Activated B cell treated with CpG ODN at 0.5 μM for 24 hours (primary cell): ENCODE measurements around the gene YES1. TPM values are rescaled to one million over a fixed set of nuclear protein-coding genes. Genes with fewer than 3 reads are reported as not detected.
"Not testable (repeated sequence)": the region's sequence is repeated elsewhere in the genome, so short reads cannot be mapped to it uniquely, and the experiment has no call there.

Experiments used
- ATAC-seq: fragments of 200-7000 bp; cut with Tn5 transposase; one replicate; pipeline ENCODE4 v1.10.0; 2021; ENCODE audit warnings: low read depth, mild to moderate bottlenecking, moderate library complexity
- CTCF ChIA-PET: fragments of 350-600 bp; sonication (Branson Sonifier 250); formaldehyde crosslinking; loops from one replicate; lab custom pipeline; 2021; ENCODE audit warnings: antibody characterized with exemption; lab: Charles Lee
- POLR2A ChIA-PET: fragments of 350-600 bp; sonication (Branson Sonifier 250); formaldehyde crosslinking; loops from one replicate; lab custom pipeline; 2021; ENCODE audit warnings: antibody characterized with exemption; lab: Charles Lee
- DNase-seq: peaks from one replicate; pipeline ENCODE4 v3.0.0; 2022
- H3K27ac Mint-ChIP-seq: one replicate; pipeline ENCODE4 v1.8.0; 2020; ENCODE audit warnings: mixed read lengths
- H3K27me3 Mint-ChIP-seq: one replicate; pipeline ENCODE4 v1.8.0; 2021; ENCODE audit warnings: mixed read lengths
- H3K36me3 Mint-ChIP-seq: one replicate; pipeline ENCODE4 v1.8.0; 2021; ENCODE audit warnings: low read depth, mixed read lengths
- H3K4me1 Mint-ChIP-seq: one replicate; pipeline ENCODE4 v1.8.0; 2021; ENCODE audit warnings: mixed read lengths
- H3K4me3 Mint-ChIP-seq: one replicate; pipeline ENCODE4 v1.8.0; 2020; ENCODE audit warnings: mild to moderate bottlenecking, mixed read lengths
- H3K9me3 Mint-ChIP-seq: one replicate; pipeline ENCODE4 v1.8.0; 2020; ENCODE audit warnings: mixed read lengths
- CTCF ChIP-seq: fragments of 200-600 bp; IDR thresholded peaks from one replicate; pipeline ENCODE4 v1.8.0; 2022; ENCODE audit warnings: antibody characterized with exemption, mild to moderate bottlenecking
- intact Hi-C: fragments of 100-400 bp; cut with micrococcal nuclease; formaldehyde crosslinking; loops from one replicate; pipeline ENCODE4 v1.15.1; 2024
- total RNA-seq: library from RNA; stranded (reverse); gene quantifications from 2 replicates; pipeline ENCODE4 v1.2.3, GENCODE V29; 2022

The YES1 gene
- total RNA-seq, 1 donor from 2014 or later, result 0.35 TPM

GRCh38 chr18:765764-766549, 46.1 kb downstream of the YES1 start:
- TF ChIP-seq CTCF, result no peak
- Mint-ChIP-seq H3K4me3 (no peak overlapping the region), H3K9me3 (no peaks in the 10 kb centered on the region), H3K4me1 (no peaks in the 10 kb centered on the region), H3K36me3 (no peaks in the 10 kb centered on the region), H3K27me3 (no peaks in the 10 kb centered on the region), H3K27ac (no peak overlapping the region)
- POLR2A ChIA-PET, result no interaction called here
- ATAC-seq (no peak), DNase-seq (no peak)
- CTCF ChIA-PET, result no interaction called here
- intact Hi-C loops, result no loop called here

DNA sequence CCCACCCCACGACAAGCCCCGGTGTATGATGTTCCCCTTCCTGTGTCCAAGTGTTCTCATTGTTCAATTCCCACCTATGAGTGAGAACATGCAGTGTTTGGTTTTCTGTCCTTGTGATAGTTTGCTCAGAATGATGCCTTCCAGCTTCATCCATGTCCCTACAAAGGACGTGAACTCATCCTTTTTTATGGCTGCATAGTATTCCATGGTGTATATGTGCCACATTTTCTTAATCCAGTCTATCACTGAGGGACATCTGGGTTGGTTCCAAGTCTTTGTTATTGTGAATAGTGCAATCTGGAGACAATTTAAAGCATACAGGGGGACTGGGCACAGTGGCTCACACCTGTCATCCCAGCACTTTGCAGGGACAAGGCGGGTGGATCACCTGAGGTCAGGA, 52.2 kb downstream of the YES1 start:
- CTCF ChIA-PET, DNase-seq, H3K4me1 Mint-ChIP-seq, H3K27me3 Mint-ChIP-seq, H3K9me3 Mint-ChIP-seq, POLR2A ChIA-PET, H3K36me3 Mint-ChIP-seq, H3K4me3 Mint-ChIP-seq, H3K27ac Mint-ChIP-seq, intact Hi-C loops, ATAC-seq: not testable (repeated sequence)

DNA sequence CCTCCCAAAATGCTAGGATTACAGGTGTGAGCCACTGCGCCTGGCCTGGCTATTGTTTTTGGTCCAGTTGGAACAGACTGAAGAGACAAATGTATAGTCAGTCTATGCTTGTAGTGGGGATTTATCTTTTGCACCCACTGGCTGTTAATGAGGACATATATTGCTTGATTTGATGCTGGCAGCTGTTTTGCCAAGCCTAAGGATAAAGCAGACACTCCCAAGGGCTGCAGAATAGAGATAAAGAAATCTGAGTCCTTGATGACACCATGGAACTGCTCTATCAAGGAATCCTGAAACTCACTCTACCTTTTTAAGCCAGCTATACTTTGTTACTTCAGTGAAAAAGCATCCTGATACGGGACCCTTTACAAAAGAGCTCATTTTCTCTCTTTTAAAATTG, 56.5 kb downstream of the YES1 start:
- H3K27ac Mint-ChIP-seq, result no peak overlapping the region
- peaks cover 3% of the 10 kb centered on the region for H3K27me3 Mint-ChIP-seq
- intact Hi-C loops, result no loop called here
- no peaks in the 10 kb centered on the region for H3K4me1 Mint-ChIP-seq
- no peaks in the 10 kb centered on the region for H3K36me3 Mint-ChIP-seq
- DNase-seq (no peak), ATAC-seq (no peak)
- POLR2A ChIA-PET, result no interaction called here
- no peaks in the 10 kb centered on the region for H3K9me3 Mint-ChIP-seq
- CTCF ChIA-PET, result no interaction called here
- no peak overlapping the region for H3K4me3 Mint-ChIP-seq
- no peak for TF ChIP-seq CTCF

GRCh38 chr18:754656-755055, 57.4 kb downstream of the YES1 start:
- ChIA-PET POLR2A (no interaction called here), CTCF (no interaction called here)
- no peaks in the 10 kb centered on the region for H3K9me3 Mint-ChIP-seq
- peaks cover 3% of the 10 kb centered on the region for H3K27me3 Mint-ChIP-seq
- intact Hi-C loops, result no loop called here
- H3K27ac Mint-ChIP-seq, result no peak overlapping the region
- ATAC-seq (no peak), DNase-seq (no peak)
- TF ChIP-seq CTCF, result no peak
- no peaks in the 10 kb centered on the region for H3K4me1 Mint-ChIP-seq
- H3K4me3 Mint-ChIP-seq, result no peak overlapping the region
- H3K36me3 Mint-ChIP-seq, result no peaks in the 10 kb centered on the region

DNA sequence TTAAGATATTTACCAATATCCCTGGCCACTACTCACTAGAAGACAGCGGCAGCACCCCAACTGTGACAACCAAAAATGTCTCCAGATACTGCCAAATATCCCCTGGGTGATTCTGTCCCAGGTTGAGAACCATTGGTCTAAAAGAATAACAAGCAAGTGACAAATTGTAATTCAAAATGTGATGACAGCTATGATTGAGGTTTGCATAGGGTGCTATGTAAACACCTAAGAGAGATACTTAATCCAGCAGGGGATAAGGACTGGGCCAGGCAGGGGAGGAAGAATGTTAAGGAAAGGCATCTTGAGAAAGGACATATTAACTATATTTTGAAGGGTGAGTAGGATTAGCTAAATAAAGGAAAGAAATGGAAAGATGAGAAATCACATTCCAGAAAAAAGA, 61.6 kb downstream of the YES1 start:
- no peaks in the 10 kb centered on the region for H3K27me3 Mint-ChIP-seq
- intact Hi-C loops, result no loop called here
- H3K4me1 Mint-ChIP-seq, result no peaks in the 10 kb centered on the region
- H3K4me3 Mint-ChIP-seq, result no peak overlapping the region
- H3K36me3 Mint-ChIP-seq, result no peaks in the 10 kb centered on the region
- CTCF ChIA-PET, result no interaction called here
- ATAC-seq (no peak), DNase-seq (no peak)
- no peaks in the 10 kb centered on the region for H3K9me3 Mint-ChIP-seq
- TF ChIP-seq CTCF, result no peak
- H3K27ac Mint-ChIP-seq, result no peak overlapping the region
- POLR2A ChIA-PET, result no interaction called here
